Kidney capillary endothelial cell (primary cell): Measurements from ENCODE around the gene GRIN1.

Experiments used
- DNase-seq: peaks from one replicate; pipeline ENCODE4 v3.0.0-alpha.2; 2018; ENCODE audit warnings: low spot score

GRIN1 gene

DNA sequence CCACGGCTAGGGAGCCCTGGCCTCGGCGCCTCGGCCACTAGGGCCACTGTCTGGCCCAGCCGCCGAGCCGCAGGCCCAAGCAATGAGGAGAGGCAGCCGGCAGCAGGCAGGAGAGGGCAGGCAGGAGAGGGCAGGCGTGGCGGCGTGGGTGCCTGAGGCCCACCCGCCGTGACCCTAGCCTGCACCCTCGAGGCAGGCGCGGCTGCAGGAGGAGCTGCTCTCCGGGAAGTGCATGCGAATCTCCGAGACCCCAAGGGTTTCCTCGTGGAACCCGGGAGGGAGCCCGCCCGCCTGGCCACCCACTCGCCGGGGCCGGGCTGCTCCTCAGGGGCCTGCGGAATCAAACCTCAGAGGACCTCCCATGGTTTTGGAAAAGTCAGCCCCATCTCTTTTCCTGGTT, 9.3 kb downstream of the GRIN1 start:
- DNase-seq: no peak

DNA sequence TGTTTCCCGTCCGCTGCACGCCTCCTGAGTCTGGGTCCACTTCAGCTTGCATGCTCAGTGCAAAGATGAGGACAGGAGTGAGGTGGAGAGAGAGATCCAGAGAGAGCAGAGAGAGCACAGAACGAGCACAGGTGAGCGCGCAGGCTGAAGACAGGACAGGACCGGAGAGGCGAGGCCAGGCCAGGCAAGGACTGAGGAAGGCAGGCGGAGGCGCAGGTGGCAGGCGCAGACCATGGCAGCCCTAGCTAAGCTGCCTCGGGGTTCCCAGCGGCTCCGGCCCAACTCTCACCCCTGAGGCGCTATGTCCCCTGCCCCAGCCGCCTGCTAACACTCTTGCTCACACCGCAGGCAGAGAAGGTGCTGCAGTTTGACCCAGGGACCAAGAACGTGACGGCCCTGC, 9.7 kb downstream of the GRIN1 start:
- DNase-seq: no peak

DNA sequence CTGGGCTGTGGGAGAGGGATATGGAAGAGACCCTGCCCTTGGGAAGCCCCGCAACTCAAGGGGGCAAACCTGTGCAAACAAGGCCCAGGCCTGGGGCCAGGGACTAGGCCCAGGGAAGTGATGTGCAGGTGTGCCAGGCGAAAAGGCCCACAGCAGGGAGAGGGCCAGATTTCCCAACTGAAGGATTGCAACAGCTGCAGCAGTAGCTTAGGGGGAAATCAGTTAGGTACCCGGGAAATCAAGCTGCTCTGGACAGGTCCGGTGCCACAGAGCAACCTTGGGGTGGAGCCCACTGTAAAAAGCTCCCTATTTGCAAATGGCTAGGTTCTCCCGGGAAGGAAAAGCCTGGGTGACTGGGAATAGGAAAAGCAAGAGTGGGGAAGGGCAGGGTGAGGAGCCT, 10.4 kb downstream of the GRIN1 start:
- DNase-seq: no peak

DNA sequence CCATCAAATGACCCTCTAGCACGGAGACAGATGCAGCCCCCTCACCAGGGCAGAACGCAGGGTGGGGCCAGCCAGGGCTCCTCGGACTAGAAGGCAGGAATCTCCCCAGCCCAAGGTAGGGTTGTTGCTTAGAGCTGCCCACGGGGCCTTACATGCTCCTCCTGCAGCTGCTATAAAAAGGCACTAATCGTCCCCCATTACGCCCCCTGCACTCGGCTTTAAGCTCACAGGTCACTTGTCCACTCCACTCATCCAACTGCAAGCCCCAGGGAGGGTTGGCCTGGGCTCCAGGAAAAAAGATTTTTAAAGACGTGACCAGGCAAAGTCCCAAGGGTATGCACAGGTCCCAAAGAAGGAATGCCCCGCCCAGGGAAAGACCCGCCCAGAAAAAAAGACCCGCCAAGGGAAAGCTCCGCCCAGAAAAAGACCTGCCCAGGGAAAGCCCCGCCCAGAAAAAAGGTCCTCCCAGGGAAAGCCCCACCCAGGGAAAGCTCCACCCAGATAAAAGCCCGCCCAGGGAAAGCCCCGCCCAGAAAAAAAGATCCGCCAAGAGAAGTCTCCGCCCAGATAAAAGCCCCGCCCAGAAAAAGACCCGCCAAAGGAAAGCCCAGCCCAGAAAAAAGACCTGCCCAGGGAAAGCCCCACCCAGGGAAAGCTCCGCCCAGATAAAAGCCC, 11.1 kb downstream of the GRIN1 start:
- DNase-seq: no peak

DNA sequence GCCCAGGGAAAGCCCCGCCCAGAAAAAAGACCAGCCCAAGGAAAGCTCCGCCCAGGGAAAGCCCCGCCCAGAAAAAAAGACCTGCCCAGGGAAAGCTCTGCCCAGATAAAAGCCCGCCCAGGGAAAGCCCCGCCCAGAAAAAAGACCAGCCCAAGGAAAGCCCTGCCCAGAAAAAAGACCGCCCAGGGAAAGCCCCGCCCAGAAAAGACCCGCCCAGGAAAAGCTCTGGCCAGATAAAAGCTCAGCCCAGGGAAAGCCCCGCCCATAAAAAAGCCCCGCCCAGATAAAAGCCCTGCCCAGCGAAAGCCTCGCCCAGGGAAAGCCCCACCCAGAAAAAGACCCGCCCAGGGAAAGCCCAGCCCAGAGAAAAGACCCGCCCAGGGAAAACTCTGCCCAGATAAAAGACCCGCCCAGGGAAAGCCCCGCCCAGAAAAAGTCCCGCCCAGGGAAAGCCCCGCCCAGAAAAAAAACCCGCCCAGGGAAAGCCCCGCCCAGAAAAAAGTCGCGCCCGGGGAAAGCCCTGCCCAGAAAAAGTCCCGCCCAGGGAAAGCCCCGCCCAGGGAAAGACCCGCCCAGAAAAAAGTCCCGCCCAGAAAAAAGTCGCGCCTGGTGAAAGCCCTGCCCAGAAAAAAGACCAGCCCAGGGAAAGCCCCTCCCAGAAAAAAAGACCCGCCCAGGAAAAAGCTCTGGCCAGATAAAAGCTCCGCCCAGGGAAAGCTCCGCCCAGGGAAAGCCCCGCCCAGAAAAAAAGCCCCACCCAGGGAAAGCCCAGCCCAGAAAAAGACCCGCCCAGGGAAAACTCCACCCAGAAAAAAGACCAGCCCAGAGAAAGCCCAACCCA, 11.9 kb downstream of the GRIN1 start:
- DNase-seq: no peak

DNA sequence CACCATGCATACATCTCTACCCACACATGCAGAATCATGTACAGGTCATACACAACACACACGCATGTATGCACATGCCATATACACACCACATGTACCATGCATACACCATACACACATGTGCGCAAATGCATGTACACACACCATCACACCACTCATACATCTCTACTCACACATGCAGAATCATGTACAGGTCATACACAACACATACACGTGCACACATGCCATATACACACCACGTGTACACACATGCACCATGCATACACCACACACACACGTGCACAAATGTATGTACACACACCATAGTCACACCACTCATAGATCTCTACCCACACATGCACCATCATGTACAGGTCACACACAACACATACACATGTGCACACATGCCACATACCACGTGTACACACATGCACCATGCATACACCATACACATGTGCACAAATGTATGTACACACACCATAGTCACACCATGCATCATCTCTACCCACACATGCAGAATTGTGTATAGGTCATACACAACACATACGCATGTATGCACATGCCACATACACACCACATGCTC, 14.0 kb downstream of the GRIN1 start:
- no peak for DNase-seq

DNA sequence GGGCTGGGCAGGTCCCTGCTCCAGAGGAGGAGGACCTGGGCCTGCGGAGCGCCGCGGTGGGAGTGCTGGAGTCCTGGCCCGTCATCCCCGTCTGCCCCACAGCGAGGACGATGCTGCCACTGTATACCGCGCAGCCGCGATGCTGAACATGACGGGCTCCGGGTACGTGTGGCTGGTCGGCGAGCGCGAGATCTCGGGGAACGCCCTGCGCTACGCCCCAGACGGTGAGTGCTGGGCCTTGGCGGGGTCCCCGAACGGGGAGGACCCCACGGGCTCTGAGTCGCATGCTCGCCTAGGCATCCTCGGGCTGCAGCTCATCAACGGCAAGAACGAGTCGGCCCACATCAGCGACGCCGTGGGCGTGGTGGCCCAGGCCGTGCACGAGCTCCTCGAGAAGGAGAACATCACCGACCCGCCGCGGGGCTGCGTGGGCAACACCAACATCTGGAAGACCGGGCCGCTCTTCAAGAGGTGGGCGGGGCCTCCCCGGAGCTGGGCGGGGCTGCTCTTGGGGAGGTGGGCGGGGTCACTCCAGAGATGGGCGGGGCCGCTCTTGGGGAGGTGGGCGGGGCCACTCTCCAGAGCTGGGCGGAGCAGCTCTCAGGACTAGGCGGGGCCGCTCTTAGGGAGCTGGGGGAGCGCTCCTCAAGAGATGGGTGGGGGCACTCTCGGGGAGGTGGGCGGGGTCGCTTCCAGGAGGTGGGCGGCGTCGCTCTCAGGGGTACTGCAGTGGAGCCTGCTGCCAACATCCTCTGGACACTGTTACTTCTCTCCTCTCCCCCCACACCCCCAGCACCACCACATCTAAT, 17.8 kb downstream of the GRIN1 start:
- DNase-seq: no peak

DNA sequence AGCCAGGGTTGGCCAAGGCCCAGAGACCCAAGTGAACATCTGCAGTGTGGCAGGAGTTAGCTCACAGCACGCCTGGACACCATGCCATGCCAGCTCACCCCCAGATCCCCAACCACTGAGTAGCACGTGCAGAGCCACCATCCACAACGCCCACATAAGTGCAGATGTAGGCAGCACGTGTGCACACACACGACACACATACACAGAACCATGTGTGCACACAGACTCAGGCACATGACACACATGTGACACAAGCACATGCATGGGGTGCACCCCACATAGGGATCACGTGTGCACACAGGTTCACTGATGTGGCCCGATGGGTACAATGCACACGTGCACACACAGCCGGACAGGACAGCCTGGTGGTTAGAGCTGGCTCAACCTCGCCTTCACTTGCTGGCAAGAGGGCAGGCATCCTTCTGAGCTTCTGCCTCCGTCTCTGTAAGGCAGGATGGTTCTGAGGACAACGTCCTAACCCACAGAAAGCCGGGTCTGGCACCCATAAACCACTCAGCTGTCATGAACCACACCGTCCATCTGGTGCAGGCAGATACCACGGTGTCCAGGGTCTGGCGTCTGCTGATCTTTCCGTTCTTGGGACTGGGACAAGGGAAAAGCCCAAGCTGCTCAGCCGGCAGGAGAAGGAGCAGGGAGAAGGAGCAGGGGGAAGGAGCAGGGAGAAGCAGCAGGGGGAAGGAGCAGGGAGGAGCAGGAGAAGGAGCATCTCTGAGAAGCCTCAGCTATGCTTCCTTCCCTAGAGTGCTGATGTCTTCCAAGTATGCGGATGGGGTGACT, 18.9 kb downstream of the GRIN1 start:
- DNase-seq: no peak

DNA sequence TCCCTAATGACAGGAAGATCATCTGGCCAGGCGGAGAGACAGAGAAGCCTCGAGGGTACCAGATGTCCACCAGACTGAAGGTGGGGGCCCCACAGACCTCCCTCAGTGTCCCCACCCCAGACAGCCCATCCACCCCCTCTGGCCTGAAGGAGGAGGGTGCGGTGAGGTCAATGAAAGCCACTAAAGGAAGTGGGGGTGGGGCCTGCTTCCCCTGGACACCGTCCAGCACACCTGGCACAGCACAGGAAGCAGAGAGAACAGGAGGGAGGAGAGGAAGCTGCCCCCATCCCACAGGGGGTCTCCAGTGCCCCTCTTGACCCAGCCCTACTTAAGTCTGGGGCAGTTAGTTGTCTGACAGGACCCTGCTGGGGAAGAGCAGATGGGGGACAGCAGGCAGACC, 19.7 kb downstream of the GRIN1 start:
- no peak for DNase-seq

DNA sequence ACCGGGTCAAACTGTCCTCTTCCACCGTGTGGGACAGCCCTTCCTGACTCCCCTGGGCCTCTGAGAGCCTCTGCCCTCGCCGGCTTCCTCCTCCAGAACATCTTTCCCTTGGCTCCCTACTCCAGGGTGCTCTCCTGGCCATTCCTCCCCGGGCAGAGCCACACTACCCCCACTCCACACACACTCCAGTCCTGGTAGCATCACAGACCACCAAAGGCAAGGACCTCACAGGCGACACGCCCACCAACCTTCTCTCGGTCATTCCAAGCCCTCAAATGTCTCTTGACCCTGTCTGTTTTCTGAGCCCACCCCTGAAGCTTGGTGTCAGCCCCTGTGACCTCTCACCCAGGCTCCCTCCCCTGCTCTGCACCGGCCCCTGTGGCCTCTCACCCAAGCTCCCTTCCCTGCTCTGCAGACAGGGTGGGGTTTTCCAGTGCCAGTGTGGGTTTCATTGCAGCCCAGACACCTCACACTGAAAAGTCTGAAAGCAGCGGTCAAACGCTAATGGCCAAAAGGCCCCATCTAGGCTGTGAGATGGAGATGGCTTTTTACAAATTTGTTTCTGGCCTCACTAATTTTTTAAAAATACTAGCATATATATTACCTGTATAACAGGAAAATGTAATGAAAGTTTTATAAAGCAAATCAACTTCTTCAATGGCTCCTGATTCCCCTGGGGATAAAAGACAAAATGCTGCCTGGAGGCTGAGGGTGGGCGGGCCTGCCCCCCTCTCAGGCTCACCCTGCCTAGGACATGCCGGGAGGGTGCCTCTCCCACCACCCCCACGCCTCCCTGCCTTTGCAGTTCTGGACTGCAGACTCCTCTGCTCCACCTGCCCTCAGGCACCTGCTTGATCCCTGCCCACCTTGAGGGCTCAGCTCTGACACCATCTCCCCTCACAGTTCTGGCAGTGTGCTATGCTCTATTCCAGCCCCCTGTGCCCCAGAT, 20.4 kb downstream of the GRIN1 start:
- DNase-seq: no peak

DNA sequence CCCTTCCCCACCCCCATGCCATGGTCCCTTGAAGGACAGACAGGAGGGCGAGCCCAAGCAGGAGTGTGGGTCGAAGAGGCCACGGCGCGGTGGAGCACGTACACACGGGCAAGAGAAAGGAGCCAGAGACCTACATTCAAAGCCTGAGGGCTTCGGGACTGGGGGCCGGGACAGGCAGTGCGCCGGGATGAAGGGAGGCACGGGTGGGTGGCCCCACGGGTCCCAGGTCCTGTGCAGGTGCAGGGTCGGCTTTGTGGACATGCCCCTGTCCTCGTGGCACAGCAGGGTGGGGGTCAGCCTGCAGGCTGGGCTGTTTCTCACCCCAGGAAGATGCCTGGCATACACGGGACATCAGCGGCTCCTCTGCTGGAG, 21.1 kb downstream of the GRIN1 start:
- DNase-seq: no peak

DNA sequence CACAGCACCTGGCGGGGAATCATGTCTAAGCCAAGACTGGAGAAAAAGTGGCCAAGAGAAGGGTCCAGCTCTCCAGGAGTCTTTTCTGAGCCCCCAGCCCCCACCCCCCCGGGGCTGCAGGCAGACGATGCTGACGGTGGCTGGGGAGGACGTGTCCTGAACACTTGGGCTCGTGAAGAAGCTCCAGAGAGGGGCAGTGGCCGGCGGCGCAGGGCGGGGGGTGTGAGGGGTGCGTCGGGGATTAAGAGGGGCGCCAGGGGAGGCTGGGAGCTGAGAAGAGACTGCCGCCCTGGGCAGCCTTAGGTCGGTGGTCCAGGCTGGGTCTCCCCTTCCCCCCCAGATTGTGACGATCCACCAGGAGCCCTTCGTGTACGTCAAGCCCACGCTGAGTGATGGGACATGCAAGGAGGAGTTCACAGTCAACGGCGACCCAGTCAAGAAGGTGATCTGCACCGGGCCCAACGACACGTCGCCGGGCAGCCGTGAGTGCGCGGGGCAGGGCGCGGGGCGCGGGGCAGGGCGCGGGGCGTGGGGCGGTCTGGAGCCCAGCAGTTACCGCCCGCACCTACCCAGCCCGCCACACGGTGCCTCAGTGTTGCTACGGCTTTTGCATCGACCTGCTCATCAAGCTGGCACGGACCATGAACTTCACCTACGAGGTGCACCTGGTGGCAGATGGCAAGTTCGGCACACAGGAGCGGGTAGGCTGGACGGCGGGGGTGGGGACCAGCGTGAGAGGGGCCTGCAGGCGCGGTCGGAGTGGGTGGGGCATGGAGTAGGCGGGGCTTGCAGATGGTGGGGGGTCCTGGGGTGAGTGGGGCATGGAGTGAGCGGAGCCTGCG, 22.0 kb downstream of the GRIN1 start:
- DNase-seq: no peak

DNA sequence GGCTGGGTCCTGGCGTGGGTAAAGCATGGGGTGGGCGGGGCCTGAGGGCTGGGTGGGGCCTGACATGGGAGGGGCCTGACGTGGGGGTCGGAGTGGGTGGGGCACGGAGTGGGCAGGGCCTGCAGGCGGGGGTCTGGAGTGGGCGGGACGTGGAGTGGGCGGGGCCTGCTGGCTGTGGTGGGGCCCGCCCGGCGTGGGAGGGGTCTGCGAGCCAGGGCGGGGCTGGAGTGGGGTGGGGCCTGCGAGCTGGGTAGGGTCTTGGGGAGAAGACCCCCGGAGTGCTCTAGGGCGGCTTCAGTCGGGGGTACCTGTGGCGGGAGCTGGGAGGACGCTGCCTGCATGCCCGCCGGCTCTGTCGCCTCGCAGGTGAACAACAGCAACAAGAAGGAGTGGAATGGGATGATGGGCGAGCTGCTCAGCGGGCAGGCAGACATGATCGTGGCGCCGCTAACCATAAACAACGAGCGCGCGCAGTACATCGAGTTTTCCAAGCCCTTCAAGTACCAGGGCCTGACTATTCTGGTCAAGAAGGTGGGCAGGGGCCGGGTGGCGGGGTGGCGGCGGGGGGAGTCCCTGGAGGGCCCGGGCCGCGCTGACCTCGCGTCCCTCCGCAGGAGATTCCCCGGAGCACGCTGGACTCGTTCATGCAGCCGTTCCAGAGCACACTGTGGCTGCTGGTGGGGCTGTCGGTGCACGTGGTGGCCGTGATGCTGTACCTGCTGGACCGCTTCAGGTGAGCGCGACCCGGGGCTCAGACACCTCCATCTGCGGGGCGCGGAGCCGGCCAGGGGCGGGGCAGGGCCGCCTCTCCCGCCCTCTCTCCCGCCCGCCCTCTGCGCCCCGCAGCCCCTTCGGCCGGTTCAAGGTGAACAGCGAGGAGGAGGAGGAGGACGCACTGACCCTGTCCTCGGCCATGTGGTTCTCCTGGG, 22.9 kb downstream of the GRIN1 start:
- no peak for DNase-seq

DNA sequence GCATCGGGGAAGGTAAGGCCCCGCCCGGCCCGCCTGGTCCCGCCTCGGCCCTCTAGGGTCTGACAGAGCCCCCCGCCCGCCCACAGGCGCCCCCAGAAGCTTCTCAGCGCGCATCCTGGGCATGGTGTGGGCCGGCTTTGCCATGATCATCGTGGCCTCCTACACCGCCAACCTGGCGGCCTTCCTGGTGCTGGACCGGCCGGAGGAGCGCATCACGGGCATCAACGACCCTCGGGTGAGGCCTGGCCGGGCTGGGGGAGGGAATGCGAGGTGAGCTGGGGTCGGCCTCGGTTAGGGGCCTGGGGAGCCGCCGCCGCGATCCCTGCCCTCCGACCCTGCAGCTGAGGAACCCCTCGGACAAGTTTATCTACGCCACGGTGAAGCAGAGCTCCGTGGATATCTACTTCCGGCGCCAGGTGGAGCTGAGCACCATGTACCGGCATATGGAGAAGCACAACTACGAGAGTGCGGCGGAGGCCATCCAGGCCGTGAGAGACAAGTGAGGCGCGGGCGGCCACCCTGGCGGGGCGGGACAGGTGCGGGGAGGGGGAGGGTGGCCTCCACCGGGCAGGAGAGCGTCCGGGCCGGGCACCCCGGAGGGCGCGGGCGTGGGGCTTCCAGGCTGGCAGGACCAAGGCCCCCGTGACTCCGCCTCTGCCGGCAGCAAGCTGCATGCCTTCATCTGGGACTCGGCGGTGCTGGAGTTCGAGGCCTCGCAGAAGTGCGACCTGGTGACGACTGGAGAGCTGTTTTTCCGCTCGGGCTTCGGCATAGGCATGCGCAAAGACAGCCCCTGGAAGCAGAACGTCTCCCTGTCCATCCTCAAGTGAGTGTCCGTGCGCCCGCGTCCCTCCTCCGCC, 23.8 kb downstream of the GRIN1 start:
- no peak for DNase-seq

DNA sequence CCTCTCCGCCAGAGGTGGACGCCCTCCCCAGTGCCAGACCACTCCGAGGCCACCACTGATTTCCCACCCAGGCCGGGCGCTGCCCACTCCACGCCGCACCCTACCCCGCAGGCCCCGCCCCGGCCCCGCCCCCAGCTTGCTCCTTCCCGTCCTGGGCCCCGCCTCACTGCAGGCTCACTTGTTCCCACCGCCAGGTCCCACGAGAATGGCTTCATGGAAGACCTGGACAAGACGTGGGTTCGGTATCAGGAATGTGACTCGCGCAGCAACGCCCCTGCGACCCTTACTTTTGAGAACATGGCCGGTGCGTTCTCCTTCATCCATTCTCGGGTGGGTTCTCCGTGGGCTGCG, 24.4 kb downstream of the GRIN1 start:
- no peak for DNase-seq

DNA sequence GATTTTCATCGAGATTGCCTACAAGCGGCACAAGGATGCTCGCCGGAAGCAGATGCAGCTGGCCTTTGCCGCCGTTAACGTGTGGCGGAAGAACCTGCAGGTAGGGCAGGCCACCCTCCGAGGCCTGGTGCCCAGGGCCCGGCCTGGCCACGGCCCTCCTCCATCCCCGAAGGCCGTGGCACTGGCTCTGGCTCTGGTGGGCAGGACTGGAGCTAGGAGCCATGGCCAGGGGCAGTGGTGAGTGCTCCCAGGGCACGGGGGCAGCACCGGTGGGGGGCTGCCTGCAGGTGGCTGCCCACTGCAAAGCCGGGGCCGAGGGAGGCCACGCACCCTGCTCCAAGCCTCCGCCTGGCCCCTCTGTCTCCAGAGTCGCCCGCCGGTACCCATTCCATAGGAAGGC, 24.9 kb downstream of the GRIN1 start:
- no peak for DNase-seq

DNA sequence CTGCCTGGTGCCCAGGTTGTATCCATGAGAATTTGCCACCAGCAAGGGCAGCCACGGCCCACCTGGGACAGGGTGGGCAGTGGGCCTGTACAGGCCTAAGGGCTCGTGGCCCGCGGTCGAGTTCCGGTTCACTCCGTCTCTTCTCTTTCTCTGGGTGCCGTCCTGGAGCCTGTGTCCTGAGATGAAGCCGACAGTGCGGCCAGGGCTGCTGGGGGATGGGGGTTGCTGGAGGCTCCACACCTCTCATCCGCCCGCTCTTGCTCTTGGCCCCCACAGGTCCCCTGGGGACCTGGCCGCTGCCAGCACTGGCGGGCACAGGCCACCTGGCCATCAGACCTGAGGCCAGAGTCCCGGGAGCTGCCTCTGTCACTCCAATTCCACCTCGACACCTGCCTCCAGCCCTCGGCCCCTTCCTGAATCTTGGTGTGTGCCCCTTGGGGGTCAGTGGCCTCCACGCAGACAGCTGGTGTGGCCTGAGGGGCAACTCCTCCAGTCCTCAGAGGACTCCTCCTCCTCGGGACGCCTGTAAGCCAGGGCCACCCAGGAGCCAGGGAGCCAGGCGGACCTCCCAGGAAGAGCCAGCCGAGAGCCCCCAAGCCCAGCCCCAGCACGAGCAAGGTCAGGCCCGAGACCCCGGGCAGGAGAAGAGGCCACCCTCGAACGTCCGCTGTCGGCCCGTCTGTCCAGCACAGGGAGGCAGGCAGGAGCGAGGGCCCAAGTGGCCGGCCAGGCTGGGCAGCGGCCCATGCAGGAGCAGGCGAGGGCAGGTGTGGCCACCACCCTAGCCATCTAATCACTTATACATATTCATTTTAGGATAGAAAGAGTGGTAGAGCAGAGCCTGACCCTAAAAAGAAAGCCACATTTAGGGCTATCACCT, 25.7 kb downstream of the GRIN1 start:
- no peak for DNase-seq
